ENCODE measurements around the gene USP24.

- no peak for TF ChIP-seq POLR2A (IDR thresholded peaks at IDR 0.05)
- TF ChIP-seq, protein P1, sequence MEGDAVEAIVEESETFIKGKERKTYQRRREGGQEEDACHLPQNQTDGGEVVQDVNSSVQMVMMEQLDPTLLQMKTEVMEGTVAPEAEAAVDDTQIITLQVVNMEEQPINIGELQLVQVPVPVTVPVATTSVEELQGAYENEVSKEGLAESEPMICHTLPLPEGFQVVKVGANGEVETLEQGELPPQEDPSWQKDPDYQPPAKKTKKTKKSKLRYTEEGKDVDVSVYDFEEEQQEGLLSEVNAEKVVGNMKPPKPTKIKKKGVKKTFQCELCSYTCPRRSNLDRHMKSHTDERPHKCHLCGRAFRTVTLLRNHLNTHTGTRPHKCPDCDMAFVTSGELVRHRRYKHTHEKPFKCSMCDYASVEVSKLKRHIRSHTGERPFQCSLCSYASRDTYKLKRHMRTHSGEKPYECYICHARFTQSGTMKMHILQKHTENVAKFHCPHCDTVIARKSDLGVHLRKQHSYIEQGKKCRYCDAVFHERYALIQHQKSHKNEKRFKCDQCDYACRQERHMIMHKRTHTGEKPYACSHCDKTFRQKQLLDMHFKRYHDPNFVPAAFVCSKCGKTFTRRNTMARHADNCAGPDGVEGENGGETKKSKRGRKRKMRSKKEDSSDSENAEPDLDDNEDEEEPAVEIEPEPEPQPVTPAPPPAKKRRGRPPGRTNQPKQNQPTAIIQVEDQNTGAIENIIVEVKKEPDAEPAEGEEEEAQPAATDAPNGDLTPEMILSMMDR (IDR thresholded peaks at IDR 0.05) = no peak
Measured at GRCh38 chr1:55171694-55172093, 43.5 kb downstream of the USP24 start.
